Stimulated activated CD8-positive, alpha-beta memory T cell treated with anti-CD3 and anti-CD28 coated beads, Interleukin-15, amount 100 ng/mL, for 48 hours (primary cell): ENCODE measurements around the gene CAMKMT.

Source experiments
- DNase-seq, 2 donors: peaks; one replicate each; pipeline ENCODE4 v3.0.0-alpha.2; 2020; ENCODE audit warnings: low read depth in 2 of 2

The CAMKMT gene

DNA sequence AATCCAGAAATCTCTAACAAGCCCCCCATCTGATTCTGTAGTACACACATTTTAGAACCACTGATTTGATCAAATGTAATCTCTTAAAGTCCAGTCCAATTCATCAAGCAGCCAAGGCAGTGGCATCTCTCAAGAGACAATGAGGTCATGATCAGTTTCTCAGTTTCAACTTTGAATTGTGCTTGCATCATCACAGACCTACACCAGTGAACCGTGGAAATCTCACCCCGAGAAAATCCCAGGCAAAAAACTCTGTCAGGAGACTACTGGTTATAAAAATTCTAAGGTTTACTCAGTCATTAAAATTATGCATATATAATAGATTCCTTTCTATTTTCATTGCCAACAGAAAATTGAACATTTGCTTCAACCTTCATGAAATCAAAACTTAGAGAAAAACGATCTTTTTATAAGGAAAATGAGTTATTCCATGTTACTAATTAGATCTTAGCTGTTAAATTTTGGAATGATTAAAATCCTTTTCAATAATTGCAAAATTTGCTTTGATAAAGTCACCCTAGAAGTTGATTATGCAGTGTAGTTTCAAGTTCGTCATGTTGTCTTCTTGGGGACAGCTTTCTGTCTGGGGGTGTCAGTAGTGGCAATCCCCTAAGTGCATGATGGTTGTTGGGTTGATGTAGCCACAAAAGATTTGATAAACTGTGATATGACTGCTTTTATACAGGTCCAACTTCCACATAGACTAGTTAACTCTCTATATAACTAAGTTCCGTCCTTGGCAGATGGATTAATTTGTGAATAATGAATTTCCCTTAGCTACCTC is 235.0 kb downstream of the CAMKMT start:
- no peak for DNase-seq

DNA sequence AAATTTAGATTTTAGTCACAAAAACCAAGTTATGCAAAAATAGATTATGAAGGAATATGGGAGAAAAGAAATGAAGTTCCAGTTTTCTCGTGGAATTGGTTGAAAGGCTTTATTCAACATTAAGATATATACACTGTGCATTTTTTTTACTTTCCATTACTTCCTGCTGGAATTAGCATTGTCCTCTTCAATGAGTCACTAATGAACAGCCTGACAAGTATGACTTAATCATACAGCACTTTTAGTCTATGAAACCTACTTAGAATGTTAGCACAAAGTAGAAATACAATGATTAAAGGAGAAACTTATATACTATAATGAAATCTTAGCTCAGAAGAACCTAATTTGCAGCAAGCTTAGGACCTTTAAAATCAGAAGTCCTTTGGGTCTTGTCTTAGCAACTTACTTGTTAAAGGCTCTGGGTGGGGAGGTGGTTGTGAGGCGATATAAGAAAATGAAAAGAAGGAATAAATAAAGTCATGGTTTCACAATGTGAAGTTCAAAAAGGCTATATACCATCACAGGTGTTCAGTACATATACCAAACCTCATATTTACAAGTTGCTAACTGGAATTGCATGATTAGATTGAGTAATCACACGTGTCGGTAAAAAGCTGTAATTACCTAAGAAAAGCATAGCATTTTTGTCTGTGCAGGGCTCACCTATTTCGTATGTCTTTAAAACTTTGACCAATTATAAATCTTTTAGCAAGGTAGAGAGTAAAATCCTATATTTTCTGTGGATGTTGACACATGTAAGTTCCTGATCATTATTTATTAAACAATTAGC is 236.8 kb downstream of the CAMKMT start:
- DNase-seq: no peak

DNA sequence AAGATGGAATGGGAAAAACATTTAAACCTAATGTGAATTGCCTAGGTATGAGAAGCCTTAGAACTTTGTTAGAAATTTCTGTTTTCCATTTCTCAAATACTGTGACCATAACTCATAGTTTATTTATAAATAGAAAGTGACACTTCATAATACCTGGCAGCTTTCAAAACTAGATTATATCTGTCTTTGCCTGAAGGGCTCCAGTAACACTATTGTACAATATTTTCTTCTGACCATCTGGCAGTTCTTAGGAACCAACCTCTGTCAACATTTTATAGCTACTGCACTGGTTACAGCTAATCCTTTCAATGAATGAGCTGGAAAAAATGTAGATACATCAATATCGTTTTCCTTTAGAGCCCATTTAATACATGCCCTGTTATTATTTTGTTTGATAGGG is 237.4 kb downstream of the CAMKMT start:
- no peak for DNase-seq

DNA sequence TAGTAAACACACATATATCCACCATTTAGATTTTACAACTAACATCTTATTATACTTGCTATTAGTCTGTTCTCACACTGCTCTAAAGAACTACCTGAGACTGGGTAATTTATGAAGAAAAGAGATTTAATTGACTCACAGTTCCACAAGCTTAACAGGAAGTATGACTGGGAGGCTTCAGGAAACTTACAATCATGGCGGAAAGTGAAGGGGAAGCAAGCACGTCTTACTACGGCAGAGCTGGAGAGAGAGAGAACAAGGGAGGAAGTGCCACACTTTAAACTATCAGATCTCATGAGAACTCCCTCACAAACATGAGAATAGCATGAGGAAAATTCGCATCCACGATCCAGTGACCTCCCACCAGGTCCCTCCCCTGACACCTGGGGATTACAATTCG is 240.7 kb downstream of the CAMKMT start:
- DNase-seq: no peak

DNA sequence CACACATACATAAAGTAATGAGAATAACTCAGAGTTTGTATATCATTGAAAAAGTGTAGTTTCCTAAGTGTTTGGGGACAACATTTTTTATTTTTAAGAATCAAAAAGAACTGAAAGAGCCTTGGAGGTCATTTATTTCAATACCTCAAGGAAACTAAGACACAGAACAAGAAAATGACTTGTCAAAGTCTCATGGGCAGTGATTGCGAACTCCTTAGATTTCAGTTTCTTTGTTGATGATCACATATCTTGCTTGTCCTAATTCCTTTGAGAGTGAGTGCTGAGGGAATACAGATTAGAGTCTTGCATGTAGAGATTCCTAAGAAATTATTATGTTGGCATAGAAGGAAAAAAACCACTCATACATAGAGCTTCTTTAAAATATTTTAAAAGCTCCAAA is 243.8 kb downstream of the CAMKMT start:
- DNase-seq: no peak

DNA sequence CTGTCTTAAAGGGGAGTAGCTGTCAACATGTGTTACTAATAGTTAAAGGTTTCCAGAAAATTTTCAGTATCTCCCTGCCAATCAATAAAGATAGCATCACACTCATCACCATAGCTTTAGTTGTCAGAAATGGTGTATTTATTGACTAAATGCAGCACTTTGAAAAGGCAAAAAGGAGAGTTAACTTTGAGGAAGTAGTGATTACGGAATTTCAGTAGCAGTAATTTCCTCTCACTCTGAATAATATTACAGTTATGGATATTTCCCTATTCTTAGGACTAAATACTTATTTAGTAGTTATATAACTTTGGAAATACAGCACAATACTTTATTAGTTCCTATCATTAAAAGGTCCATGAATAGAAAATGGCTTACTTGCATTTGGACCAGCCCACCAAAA is 250.5 kb downstream of the CAMKMT start:
- no peak for DNase-seq

DNA sequence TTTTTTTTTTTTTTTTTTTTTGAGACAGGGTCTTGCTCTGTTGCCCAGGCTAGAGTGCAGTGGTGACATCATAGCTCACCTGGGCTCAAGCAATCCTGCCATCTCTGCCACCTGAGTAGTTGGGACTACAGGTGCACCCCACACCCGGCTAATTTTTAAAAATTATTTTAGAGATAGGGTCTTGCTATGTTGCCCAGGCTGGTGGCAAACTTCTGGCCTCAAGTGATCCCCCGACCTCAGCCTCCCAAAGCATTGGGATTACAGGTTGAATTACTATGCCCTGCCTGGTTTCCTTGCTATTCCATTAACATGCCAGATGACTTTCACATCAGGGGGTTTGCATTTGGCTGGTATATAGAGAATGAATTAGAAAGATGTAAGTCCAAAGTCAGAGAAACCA is 253.2 kb downstream of the CAMKMT start:
- no peak for DNase-seq

DNA sequence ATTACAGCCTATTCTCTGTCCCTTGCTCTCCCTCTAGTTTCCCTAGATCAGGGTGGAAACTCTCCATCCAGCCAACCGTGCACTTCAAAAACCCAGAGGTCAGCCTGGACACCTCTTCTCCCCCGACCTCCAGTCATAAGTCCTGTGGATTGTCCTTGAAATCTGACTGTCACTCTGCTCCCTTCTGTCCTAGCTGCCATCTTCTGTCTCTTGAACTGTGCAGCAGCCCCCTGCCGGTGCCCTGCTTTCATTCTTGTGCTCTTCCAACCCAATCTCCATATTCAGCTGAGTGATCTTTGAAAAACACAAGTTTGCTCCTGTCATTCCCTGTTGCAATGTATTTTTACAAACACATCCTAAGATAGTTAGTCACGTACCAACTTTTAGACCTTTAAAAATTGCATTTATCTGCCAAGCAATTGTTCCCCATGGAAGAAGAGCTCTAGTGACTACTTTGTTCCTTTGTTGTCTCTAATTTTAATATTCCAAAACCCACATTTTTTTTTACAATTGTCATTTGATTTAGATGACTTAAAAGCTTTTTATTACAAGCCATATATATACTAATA is 254.3 kb downstream of the CAMKMT start:
- no peak for DNase-seq

DNA sequence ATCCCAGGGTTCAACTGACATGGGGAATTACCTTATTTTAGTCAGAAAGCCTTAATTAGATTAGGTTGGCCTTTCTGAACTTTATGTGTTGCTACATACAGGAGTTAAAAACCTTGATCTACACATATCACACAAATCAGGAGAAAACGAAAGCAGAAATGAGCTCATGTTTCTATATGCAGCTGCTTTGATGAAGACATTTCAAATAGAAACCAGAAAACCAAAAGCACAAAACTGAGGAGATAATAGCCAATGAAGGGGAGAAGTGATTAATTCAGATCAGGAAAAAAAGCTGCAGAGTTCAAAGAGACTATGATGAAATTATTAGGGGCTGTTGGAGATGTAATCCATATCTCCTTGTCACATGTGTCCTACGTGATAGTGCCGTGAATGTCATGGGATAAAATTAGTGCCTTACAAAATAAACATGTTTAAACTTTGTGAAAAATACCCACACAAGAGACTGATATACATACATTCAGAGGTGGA is 255.0 kb downstream of the CAMKMT start:
- no peak for DNase-seq

DNA sequence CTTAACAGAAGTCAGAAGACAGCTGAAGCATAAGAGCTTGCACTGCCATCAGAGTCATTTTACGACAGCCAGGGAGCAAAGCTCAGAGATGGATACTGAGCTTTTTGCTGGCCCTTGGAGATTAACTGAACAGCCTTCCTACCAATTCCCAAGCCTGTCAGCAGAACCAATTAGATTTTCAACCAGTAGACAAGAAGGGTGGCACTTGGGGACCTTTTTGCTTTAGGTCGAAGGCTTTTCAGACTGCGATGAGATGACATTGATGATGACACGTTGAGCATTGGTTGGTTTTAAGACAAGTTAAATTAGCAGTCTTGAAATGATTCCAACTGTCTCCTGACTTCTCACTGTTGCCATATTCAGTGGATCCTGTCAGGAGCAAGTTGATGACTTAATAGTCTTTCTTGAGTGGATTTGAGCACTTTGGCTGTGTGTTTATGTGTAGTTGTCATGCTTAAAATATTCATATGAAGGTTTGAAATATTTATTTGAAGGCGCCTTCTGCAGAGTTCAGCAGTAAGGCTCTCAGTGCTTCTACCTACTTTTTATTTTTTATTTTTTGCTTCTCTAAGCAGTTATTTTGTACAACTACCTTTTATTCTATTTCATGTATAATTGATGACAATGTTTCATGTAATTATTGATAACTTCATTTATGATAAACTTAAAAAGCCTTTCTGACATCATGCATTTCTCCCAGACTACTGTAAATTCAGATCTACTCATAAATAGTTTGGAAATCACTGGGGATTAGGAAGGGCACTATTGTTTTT is 256.7 kb downstream of the CAMKMT start:
- no peak for DNase-seq

DNA sequence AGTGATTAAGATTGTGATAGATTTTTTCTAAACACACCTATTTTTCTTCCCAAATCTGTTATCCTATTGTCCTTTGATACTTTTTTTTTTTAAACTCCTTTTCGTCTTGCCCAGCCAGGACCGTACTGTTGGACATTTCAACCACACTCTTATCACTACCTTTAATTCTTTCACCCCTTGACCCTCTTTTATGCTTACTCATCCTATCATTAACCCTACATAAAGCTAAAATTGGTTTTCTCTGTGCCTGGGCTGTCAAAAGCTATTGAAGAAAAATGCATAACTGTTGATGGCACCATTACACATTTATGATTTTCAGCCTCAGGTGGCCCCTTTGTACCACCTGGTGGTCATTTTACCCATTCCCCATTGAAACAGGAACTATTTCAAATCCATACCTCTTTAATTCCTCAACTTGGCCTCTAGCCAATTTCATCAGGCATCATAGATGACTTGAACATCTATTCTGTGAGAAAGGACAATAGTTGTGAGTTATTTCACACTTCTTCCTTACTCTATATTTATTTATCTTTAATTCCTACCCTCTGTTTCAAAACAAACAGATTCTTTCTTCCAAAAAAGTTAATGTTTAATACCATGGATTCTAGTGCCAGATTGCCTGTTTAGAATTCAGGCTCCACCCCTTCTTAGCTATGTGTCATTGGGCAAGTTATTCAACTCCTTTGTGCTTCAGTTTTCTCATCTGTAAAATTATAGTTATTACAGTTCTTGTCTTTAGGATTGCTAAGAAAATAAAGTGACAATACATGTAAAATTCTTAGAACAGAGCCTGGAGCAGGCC is 258.6 kb downstream of the CAMKMT start:
- DNase-seq: no peak

DNA sequence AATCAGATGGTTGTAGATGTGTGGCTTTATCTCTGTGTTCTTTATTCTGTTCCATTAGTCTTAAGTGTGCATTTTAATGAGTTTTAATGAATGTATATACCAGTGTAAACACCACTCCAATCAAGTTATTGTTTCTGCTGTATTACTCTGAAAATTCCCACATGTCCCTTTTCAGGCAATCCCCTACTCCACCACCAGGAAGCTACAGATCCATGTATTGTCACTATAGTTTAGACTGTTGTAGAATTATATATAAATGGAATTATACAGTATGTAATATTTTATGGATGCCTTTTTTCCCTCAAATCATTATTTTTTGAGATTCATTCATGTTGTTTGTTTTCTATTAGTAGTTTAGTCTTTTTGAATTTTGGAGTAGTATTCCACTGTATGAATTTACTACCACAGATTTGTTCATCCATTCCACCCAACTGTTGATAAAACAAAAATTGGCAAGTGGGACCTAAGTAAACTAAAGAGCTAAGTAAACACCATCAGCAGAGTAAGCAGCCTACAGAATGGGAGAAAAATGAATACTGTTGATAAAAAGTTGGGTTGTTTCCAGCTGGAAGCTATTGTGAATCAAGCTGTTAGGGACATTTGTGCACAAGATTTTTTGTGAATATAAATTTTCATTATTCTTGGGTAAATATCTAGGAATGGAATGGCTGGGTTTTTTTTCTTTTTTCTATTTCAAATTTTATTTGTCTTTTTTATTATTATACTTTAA is 262.0 kb downstream of the CAMKMT start:
- no peak for DNase-seq

DNA sequence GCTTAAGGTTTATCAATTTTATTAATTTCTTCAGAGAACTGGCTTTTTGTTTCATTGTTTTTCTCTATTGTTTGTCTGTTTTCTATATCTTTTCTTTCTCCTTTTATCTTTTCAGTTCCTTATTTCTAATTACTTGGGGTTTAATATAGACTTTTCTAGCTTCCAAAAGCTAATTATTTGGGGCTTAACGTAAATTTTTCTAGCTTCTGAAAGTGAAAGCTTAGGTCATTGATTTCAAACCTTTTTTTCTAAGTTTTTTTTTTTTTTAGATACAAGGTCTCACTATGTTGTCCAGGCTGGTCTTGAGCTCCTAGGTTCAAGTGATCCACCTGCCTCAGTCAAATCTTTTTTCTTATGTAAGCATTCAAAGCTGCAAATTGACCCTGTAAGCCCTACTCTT is 266.6 kb downstream of the CAMKMT start:
- DNase-seq: no peak

DNA sequence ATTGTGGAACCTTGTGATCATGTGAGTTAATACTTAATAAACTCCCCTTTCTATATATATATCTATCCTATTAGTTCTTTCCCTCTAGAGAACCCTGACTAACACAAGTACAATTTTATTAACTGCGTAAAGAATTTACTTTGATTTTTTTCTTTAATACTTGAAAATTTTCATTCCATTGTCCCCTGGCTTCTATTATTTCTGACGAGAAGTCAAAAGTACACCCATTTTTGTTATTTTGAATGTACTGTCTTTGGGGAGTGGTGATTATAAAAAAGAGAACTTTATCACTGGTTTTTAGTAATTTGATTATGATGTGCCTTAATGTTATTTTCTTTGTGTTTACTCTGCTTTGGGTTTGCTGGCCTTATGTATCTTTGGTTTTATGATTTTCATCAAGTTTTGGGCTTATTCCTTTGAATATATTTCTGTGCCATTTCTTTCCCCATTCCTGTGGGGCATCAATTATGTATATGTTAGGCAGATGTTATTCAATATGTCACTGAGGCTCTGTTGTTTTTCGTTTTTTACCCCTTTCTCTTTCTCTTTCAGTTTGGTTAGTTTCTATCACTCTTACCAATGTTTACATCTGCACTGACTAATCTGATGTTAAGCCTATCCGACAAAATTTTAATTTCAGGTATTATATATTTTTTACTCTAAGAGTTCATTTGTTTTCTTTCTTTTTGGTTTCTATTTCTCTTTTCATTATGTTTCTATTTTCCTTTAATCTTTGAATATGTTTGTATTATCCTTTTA is 271.4 kb downstream of the CAMKMT start:
- no peak for DNase-seq

DNA sequence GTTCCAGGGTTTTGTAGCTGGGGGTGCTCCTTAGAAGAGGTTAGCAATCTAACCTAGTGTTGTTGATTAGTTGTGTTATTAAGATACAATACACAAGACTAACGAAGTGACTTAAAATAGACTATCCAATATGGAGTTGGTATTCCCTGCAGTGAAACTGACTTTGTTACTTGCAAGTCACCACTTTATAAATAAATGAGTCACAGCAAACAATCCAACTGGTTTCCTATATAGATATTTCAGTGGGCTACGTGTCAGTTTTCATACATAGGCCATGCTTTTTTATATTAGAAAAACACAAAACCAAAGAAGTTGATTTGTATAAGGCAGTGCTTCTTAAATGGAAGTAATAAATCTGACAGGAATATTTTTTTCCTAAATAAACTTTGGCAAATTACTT is 274.0 kb downstream of the CAMKMT start:
- no peak for DNase-seq

DNA sequence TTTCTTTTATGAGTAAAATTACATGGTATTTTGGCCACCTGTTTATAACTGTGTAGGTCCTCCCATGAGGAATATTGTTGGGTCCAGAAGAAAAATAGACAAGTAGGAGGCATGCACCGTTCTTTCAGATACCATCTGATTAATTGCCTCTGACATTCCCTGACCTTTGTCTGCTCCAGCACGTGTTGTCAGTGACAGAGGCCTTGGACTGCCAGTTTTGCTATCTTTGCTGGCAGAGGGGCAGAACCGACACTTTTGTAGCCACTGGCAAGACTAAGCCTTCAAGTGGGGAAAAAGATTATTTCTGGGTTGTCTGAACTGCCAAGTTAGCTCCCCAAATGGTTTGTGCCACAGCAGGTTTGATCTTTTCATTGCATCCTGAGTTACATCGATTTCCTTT is 276.9 kb downstream of the CAMKMT start:
- no peak for DNase-seq

DNA sequence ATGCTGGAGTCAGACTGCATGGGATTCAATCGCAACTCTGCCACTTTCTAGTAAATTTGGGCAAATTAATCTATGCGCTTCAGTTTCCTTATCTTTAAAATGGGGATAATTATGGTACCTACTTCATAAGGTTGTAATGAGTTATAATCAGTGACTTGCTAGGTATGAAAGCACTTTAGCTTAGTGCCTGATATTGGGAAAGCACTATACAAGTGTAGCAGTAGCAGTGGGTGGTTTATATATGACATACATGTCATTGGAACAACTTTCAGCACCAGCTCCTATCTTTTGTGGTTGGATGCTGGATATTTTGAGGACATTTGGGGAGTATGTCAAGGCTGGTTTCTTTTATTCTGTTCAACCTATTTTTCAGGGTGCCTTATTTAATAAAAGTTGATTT is 277.7 kb downstream of the CAMKMT start:
- DNase-seq: no peak

DNA sequence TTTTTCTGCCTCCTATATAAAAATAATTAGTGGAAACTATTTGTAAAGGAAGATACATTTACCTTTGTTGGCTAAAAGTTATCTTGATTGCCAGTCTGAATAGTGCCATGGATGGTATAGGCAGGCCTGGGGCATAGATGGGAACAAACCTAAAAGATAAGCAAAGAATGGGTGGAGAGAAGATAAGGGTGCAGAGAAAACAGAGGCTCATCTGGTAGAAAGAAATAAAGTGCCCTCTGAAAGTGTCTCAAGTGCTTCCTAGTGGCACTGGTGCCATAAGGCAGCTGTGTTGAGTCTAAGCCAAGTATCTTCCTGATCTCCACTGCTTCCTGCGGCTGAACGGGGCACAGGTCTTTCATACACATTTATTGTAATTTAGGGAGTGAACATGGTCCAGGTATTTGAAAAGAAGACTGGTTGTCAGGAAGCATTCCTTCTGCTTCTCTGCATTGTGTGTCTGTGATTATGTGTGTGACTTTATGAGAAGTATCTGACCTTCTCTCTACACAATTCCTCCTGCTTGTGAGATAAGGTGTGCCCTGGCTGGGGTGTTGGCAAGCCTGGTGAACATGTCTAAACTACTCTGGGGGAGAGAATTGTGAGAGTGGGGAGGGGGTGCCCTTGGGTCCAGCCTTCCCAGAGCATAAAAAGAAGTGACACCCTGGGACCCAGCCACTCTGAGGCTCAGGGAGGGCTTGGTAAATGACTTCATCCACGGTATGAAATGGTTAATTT is 280.5 kb downstream of the CAMKMT start:
- DNase-seq: no peak

DNA sequence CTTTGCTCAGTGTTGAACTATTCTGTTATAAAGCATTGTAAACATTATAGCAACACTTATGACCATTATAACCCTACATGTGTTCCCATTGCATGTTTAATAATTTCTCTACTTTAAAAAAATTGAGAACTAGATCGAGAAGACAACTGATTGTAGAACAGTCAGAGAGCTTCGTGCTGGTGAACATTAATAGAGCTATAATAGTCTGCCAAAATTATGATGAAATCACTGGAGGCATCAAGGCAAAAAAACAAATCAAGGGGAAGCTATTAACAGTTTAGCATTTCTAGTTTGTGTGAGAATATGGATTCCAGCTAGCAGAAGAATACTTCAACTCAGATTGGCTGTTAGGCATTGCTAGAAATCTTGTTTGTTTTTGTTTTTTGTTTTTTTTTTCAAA is 284.2 kb downstream of the CAMKMT start:
- DNase-seq: no peak
